GM18511 (cell line): Measurements from ENCODE around the gene GTSE1.

Experiments used
- ATAC-seq: cut with Tn5 transposase; IDR thresholded peaks from one replicate; pipeline ENCODE4 v1.9.1; 2021; ENCODE audit warnings: mild to moderate bottlenecking, moderate library complexity; ENCODE audit not compliant: unreplicated experiment

The GTSE1 gene

GRCh38 chr22:46274381-46274780, 22.3 kb upstream of the GTSE1 start:
- ATAC-seq = no peak

- ATAC-seq = no peak
Observed at GRCh38 chr22:46275455-46276122, 21.1 kb upstream of the GTSE1 start.

DNA sequence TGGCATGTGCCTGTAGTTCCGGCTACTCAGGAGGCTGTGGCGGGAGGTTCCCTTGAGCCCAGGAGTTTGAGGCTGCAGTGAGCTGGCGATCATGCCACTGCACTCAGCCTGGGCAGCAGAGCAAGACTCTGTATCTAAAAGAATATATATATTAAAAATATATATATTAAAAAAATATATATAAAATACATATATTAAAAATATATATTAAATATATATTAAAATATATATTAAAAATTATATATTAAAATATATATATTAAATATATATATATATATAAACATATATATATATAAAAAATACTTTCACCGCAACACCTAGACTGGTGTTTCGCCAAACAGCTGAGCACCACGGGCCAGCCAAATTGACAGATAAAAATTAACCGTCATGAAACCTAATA, 20.1 kb upstream of the GTSE1 start:
- no peak for ATAC-seq

GRCh38 chr22:46278656-46279645, 17.7 kb upstream of the GTSE1 start:
- ATAC-seq = no peak

GRCh38 chr22:46280063-46280817, 16.4 kb upstream of the GTSE1 start:
- ATAC-seq = no peak

DNA sequence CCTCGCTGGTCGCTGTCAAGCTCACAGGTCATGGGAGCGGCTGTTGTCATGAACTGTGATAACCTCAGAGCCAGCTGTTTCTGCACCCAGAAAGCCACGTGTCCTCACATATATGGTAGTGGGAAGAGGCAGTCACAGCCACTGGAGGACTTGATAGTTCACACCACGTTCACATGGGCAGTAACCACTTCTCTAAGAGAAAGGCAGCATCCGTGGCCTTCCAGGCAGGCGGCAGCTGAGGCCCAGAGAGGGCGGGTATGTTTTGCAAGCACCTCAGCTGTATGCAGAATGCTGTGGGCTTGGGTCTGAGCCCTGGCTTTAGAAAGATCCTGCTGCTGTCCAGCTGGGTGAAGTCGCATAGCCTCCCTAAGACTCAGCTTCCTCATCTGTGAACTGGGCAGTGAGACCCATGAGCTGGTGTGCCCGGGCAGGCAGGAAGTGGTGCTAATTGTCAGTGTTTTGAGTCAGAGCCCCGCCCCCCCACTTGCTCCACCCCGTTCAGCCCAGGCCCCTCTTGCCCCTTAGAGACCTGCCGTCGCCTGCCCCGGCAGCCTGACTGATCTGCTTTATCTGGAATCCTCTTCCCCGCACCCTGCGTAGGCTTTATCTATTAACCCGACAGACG, 15.6 kb upstream of the GTSE1 start:
- peak; percentile 88 for ATAC-seq

GRCh38 chr22:46281866-46282678, 14.6 kb upstream of the GTSE1 start:
- no peak for ATAC-seq

DNA sequence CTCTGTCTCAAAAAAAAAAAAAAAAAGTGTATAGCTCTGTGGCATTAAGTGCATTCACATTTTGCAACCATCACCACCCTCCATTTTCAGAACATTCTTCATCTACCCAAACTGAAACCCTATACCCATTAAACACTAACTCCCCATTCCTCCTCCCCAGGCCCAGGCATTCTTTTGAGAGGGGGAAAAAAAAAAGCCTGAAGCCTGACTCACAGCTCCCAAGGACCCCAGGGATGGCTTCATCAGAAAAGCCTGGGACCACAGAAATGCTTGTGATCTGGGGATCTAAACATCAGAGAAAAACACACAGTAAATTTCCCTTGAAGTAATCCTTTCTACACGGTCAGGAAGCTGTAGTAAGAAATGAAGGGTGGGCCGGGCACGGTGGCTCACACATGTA, 10.7 kb upstream of the GTSE1 start:
- no peak for ATAC-seq

DNA sequence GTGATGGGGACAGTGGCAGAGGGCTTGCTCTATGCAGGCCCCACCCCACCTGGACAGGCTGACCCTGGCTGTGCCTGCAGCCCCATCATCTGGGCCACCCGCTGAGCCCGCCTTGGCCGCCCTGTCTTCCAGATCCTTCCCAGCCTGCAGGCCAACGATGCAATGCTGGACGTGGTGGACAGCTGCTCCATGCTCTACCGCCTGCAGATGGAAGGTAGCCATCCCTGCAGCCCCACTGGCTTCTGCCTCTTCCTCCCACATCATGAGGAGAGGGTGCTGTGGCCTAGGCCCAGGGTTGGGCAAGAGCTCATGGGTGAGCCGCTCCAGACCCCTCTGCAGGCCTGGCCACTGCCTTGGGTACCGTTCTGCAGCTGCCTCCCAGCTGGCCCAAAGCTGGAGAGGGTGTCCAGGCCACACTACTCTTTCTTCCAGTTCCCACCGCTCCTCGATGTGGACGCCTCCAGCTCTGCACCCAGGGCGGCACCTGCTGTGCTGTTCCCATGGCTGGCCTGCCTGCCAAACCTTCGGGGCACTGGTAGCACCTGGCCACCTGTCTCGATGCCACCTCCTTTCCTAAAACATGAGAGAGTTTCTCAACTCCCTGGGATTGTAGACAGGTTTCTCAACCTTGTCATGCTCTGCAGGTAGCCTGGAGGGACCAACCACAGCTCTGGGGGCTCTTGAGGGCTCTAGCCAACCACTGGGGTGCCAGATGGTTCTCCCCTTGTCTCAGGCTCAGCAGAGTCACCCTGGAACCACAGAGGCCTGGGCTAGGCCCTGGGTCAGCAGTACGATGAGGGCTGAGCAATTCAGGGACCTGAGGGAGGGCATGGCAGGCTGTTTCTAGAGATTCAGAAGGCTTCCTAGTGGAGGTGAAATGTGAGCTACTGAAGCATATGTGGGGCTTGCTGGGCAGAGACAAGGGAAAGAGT, 9.5 kb upstream of the GTSE1 start:
- ATAC-seq = no peak

- ATAC-seq = peak; percentile 77
Observed at GRCh38 chr22:46287873-46288751, 8.6 kb upstream of the GTSE1 start.

- no peak for ATAC-seq
Observed at GRCh38 chr22:46288846-46289243, 7.8 kb upstream of the GTSE1 start.

GRCh38 chr22:46289244-46289891, 7.3 kb upstream of the GTSE1 start:
- ATAC-seq = no peak

DNA sequence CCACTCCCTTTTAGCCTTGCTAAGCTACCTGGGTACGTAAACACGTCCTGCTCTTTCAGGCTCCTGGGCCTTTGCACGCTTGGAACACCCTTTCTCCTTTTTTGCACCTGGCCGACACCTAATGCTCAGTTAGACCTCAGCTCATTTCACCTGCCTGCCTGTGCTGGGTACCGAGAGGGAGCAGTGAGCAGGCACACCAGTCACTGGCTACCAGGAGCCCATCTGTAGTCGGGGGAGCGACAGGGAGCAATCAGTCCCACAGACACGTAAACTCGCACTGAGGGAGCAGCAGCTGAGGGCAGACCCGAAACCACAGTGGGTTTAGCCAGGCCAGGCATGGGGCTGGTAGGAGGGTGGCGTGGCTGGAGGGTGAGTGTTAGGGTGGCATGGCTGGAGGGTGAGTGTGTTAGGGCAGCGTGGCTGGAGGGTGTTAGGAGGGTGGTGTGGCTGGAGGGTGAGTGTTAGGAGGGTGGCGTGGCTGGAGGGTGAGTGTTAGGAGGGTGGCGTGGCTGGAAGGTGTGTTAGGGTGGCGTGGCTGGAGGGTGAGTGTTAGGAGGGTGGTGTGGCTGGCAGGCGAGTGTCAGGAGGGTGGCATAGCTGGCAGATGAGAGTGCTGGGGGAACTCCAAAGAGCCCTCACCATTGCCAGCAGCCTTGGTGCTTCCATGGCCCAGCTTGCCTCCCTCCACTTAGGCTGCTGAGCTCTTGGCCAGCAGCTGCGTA, 6.4 kb upstream of the GTSE1 start:
- no peak for ATAC-seq

GRCh38 chr22:46290843-46291785, 5.6 kb upstream of the GTSE1 start:
- no peak for ATAC-seq

- no peak for ATAC-seq
Observed at GRCh38 chr22:46292173-46292572, 4.5 kb upstream of the GTSE1 start.

DNA sequence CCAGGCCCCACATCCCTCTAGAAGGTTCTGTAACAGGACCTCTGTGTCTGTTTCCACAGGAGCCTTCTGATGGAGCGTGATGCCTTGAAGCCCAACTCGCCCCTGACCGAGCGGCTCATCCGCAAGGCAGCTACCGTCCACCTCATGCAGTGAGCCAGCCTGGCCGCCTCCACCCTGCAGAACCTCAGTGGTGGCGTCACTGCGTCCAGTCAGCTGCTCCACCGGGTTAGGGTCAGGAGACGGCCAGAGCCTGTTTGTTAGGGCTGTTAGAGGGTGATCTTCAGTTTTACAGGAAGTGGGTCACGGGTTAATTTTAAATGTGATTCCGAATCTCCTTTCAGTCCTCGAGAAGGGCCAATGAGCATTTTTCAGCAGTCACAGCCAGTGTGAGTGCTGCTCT, 3.9 kb upstream of the GTSE1 start:
- ATAC-seq = no peak
